Measurements from ENCODE around the gene ESRP2.

DNA sequence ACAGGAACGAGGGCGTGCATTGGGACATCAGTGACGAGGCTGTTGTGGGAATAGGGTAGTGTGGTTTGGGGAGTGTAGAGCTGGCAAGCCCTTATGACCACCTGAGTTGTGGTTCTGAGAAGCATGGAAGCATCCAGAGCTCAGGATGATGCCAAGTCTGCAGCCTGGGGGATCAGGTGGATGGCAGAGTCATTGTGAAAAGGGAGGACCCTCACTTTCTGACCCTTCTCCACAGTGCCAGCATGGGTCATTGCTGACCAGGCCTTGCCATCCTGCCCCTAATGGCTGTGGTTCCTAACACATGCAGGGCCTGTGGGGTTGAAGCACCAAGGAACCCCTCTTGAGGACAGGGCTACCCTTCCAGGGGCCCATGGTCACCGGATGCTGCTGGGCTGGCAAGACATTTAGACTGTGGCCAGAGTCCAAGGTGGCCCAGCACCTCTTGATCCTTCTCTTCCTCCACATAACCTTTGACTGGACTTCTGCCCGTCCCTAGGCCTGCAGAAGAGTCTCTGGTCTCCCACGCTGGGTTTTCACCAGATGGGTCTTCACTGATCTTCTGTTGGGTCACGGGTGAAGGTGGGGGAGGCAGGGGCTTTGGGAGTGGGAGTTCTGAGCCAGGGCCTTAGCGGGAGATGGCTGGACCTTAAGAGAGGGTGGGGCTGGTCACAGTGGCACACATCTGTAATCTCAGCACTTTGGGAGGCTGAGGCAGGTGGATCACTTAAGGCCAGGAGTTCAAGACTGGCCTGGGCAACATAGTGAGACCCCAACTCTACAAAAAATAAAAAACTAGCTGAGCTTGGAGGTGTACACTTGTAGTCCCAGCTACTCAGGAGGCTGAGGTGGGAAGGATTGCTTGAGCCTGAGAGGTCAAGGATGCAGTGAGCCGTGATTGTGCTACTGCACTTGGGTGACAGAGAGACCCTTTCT lies 7.3 kb upstream of the ESRP2 start:
- TF ChIP-seq, protein P1, sequence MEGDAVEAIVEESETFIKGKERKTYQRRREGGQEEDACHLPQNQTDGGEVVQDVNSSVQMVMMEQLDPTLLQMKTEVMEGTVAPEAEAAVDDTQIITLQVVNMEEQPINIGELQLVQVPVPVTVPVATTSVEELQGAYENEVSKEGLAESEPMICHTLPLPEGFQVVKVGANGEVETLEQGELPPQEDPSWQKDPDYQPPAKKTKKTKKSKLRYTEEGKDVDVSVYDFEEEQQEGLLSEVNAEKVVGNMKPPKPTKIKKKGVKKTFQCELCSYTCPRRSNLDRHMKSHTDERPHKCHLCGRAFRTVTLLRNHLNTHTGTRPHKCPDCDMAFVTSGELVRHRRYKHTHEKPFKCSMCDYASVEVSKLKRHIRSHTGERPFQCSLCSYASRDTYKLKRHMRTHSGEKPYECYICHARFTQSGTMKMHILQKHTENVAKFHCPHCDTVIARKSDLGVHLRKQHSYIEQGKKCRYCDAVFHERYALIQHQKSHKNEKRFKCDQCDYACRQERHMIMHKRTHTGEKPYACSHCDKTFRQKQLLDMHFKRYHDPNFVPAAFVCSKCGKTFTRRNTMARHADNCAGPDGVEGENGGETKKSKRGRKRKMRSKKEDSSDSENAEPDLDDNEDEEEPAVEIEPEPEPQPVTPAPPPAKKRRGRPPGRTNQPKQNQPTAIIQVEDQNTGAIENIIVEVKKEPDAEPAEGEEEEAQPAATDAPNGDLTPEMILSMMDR (IDR thresholded peaks at IDR 0.05) = no peak
- no peak for TF ChIP-seq POLR2AphosphoS5 (IDR thresholded peaks at IDR 0.05)
